HepG2 (cell line): ENCODE results near the gene SYS1. TPM values are rescaled to one million over a fixed set of nuclear protein-coding genes. Genes with fewer than 3 reads are reported as not detected.

ENCODE experiments used
- ATAC-seq: fragments of 200-7000 bp; cut with Tn5 transposase; 3 replicates; pipeline ENCODE4 v1.9.1; 2020; ENCODE audit warnings: mild to moderate bottlenecking, moderate library complexity
- BruUV-seq: library from RNA; stranded (reverse); fragments of 400-500 nt; replicated peaks from 2 replicates; lab custom pipeline; 2021; lab: Mats Ljungman, UMichigan
- CTCF ChIA-PET: fragments of 300-600 bp; formaldehyde crosslinking; extraction: SDS; loops from one replicate; lab custom pipeline; 2021; ENCODE audit warnings: low total read pairs, inconsistent platforms, low intra/inter-chr PET ratio; lab: Yijun Ruan, JAX
- POLR2A ChIA-PET: fragments of 350-600 bp; sonication (Branson Sonifier 250); formaldehyde crosslinking; loops from one replicate; lab custom pipeline; 2020; ENCODE audit warnings: antibody characterized with exemption, inconsistent platforms; lab: Yijun Ruan, JAX
- DNase-seq: peaks from one replicate; pipeline ENCODE4 v3.0.0-alpha.2; 2015; ENCODE audit warnings: low spot score
- FAIRE-seq: peaks from 3 replicates; lab custom pipeline; 2011; peaks lifted over from hg19 to GRCh38; lab: Jason Lieb, UNC
- H2AFZ ChIP-seq: one replicate; pipeline ENCODE4 v1.6.1; 2011; ENCODE audit warnings: low read length, inconsistent platforms
- H3K27ac ChIP-seq: fragments of 300-600 bp; 3 replicates; pipeline ENCODE4 v1.8.0; 2011; ENCODE audit warnings: mixed run types, mild to moderate bottlenecking, mixed read lengths, low read length, inconsistent platforms; ENCODE audit not compliant: insufficient read depth; ENCODE audit errors: extremely low read length
- H3K27me3 ChIP-seq, 2 experiments: fragments of 200-600 bp in 1 of 2; 2 replicates in 1 of 2; 3 replicates in 1 of 2; pipeline versions ENCODE4 v1.6.0 to v1.8.0; 2011; ENCODE audit warnings: low read length in 2 of 2, mild to moderate bottlenecking in 2 of 2, moderate library complexity in 2 of 2, inconsistent platforms in 1 of 2; ENCODE audit not compliant: insufficient read depth in 2 of 2, control insufficient read depth in 1 of 2
- H3K36me3 ChIP-seq, 2 experiments: fragments of 200-600 bp in 1 of 2; replicated peaks in 1 of 2; 2 replicates in 1 of 2; 3 replicates in 1 of 2; pipeline versions ENCODE4 v1.5.1 to v1.8.0; 2011; ENCODE audit warnings: low read length in 2 of 2, inconsistent platforms in 1 of 2; ENCODE audit not compliant: insufficient read depth in 2 of 2, control insufficient read depth in 1 of 2
- H3K4me1 ChIP-seq: 2 replicates; pipeline ENCODE4 v1.5.1; 2012; ENCODE audit warnings: low read length, inconsistent platforms; ENCODE audit not compliant: insufficient read depth
- H3K4me2 ChIP-seq: 2 replicates; pipeline ENCODE4 v1.6.0; 2011; ENCODE audit warnings: low read depth, low read length, inconsistent platforms
- H3K4me3 ChIP-seq, 3 experiments: fragments of 200-600 bp in 1 of 3; sonication (generic), shearing (Covaris generic) in 1 of 3; replicated peaks in 1 of 3; 2 replicates each; pipeline ENCODE4 v1.5.1; 2011 to 2016; ENCODE audit warnings: low read length in 3 of 3, inconsistent platforms in 2 of 3, low read depth in 2 of 3, mild to moderate bottlenecking in 2 of 3, control low read depth in 1 of 3, mixed read lengths in 1 of 3; ENCODE audit not compliant: insufficient read depth in 1 of 3
- H3K79me2 ChIP-seq: one replicate; pipeline ENCODE4 v1.6.1; 2011; ENCODE audit warnings: low read length, inconsistent platforms; ENCODE audit not compliant: insufficient read depth
- H3K9ac ChIP-seq: 2 replicates; pipeline ENCODE4 v1.6.0; 2011; ENCODE audit warnings: mild to moderate bottlenecking, low read depth, low read length, inconsistent platforms; ENCODE audit not compliant: insufficient read depth
- H3K9me3 ChIP-seq: 2 replicates; pipeline ENCODE4 v1.5.1; 2012; ENCODE audit warnings: mild to moderate bottlenecking, low read length
- H4K20me1 ChIP-seq: 2 replicates; pipeline ENCODE4 v1.6.0; 2011; ENCODE audit warnings: inconsistent platforms, mild to moderate bottlenecking, low read length, moderate library complexity; ENCODE audit not compliant: insufficient read depth
- CBX5 ChIP-seq: sonication (generic); formaldehyde crosslinking; IDR thresholded peaks from 2 replicates; pipeline ENCODE4 v1.4.0; 2020; ENCODE audit warnings: missing genetic modification reagents, borderline replicate concordance
- HBP1 ChIP-seq: IDR thresholded peaks from 2 replicates; pipeline ENCODE4 v1.6.1; 2016; ENCODE audit warnings: low read depth, control low read depth
- HES4 ChIP-seq: sonication (generic); formaldehyde crosslinking; IDR thresholded peaks from 2 replicates; pipeline ENCODE4 v1.9.0; 2021; ENCODE audit warnings: mild to moderate bottlenecking, missing genetic modification reagents, borderline replicate concordance
- KLF11 ChIP-seq: IDR thresholded peaks from 2 replicates; pipeline ENCODE4 v1.6.1; 2016; ENCODE audit warnings: missing compliant biosample characterization
- NPAS2 ChIP-seq: sonication (generic); formaldehyde crosslinking; IDR thresholded peaks from 2 replicates; pipeline ENCODE4 v1.8.0; 2022; ENCODE audit warnings: mild to moderate bottlenecking, missing genetic modification reagents, borderline replicate concordance
- RARG ChIP-seq: sonication (generic); formaldehyde crosslinking; IDR thresholded peaks from 2 replicates; pipeline ENCODE4 v1.4.0; 2020; ENCODE audit warnings: low read depth, mild to moderate bottlenecking, missing genetic modification reagents
- SOX13 ChIP-seq, 3 experiments: fragments of 450-650 bp in 1 of 3; sonication (generic) in 1 of 3; formaldehyde crosslinking in 1 of 3; IDR thresholded peaks in 2 of 3; conservative IDR thresholded peaks in 1 of 3; 2 replicates each; pipeline versions ENCODE4 v1.5.0 to v1.6.1; 2016 to 2020; ENCODE audit warnings: antibody characterized with exemption in 1 of 3, mild to moderate bottlenecking in 1 of 3, missing compliant biosample characterization in 1 of 3, missing genetic modification reagents in 1 of 3, moderate library complexity in 1 of 3
- STAT5B ChIP-seq: sonication (generic); formaldehyde crosslinking; IDR thresholded peaks from 2 replicates; pipeline ENCODE4 v1.4.0; 2020; ENCODE audit warnings: missing genetic modification reagents
- TIGD3 ChIP-seq: sonication (generic); formaldehyde crosslinking; IDR thresholded peaks from 2 replicates; pipeline ENCODE4 v1.5.1; 2020; ENCODE audit warnings: mild to moderate bottlenecking, missing genetic modification reagents, borderline replicate concordance
- ZC3H4 ChIP-seq: sonication (generic); formaldehyde crosslinking; IDR thresholded peaks from 2 replicates; pipeline ENCODE4 v1.4.0; 2020; ENCODE audit warnings: missing genetic modification reagents, borderline replicate concordance
- ZNF18 ChIP-seq: sonication (generic); formaldehyde crosslinking; IDR thresholded peaks from 2 replicates; pipeline ENCODE4 v1.8.0; 2022; ENCODE audit warnings: mild to moderate bottlenecking, missing genetic modification reagents; ENCODE audit not compliant: insufficient replicate concordance
- ZNF180 ChIP-seq: sonication (generic); formaldehyde crosslinking; IDR thresholded peaks from 2 replicates; pipeline ENCODE4 v1.4.0; 2020; ENCODE audit warnings: low read depth, missing genetic modification reagents, borderline replicate concordance
- ZNF276 ChIP-seq: sonication (generic); formaldehyde crosslinking; IDR thresholded peaks from 2 replicates; pipeline ENCODE4 v1.4.0; 2020; ENCODE audit warnings: mild to moderate bottlenecking, low read depth, missing genetic modification reagents
- ZNF383 ChIP-seq: sonication (generic); formaldehyde crosslinking; IDR thresholded peaks from 2 replicates; pipeline ENCODE4 v1.4.0; 2020; ENCODE audit warnings: missing genetic modification reagents, mild to moderate bottlenecking, borderline replicate concordance
- WGBS: methylation state at CpG from one replicate; pipeline ENCODE4 v1.1.6; 2017; ENCODE audit warnings: low lambda C conversion rate; 5-methylcytosine and 5-hydroxymethylcytosine counted together
- in situ Hi-C: cut with HindIII; loops from 2 replicates; pipeline ENCODE4 v1.10.0; 2017; ENCODE audit warnings: low pct_unique_long_range_greater_than_20kb; ENCODE audit not compliant: extremely low pct_ligation_motif_present
- intact Hi-C: fragments of 100-400 bp; cut with micrococcal nuclease; formaldehyde crosslinking; loops from one replicate; pipeline ENCODE4 v1.10.0; 2022; ENCODE audit not compliant: unreplicated experiment
- polyA plus RNA-seq, 8 experiments: library from polyadenylated mRNA; depleted of rRNA in 3 of 8; stranded (reverse) in 7 of 8; unstranded in 1 of 8; fragments of >200 nt; fragmentation: Illumina TruSeq in 4 of 8; extraction: Trizol in 4 of 8; gene quantifications; 2 replicates each; pipeline versions ENCODE4 v1.2.1 to v1.2.3, GENCODE V29; 2011 to 2016; ENCODE audit warnings: low read depth in 4 of 8, missing spikeins in 1 of 8, mixed read lengths in 1 of 8; ENCODE audit not compliant: insufficient read depth in 1 of 8
- total RNA-seq, 5 experiments: library from RNA; depleted of rRNA; stranded (reverse); fragments of >200 nt; fragmentation: Illumina TruSeq; extraction: Trizol; gene quantifications; 2 replicates each; pipeline ENCODE4 v1.2.3, GENCODE V29; 2016; ENCODE audit warnings: low read depth in 1 of 5

The SYS1 gene
- total and polyA plus RNA-seq, 2 of the 13 experiments (the other 11 are each of a cell fraction or from before 2014, with no cell fraction given): 38.3 to 65.6 TPM

GRCh38 chr20:45415822-45416637, 53.1 kb downstream of the SYS1 start, which contains the start of gene PIGT:
Gene PIGT (plus strand): TSS chr20:45416141. CDS start chr20:45416157, 16 bp downstream.
- WGBS: 1% methylated on average over 39 of the region's 52 CpGs
- FAIRE-seq (peak; percentile 83), DNase-seq (peak; percentile 93), ATAC-seq (peak; percentile 99)
- in situ Hi-C loops: no loop called here
- H3K4me3 ChIP-seq: peak within 1 kb of the TSS; percentile 84 to 97 (median 86)
- peaks cover 20 to 30% of the 10 kb centered on the region in 2 experiments for H3K36me3 ChIP-seq
- H2AFZ ChIP-seq: peak within 1 kb of the TSS; percentile 82
- POLR2A ChIA-PET: interaction anchor here (0.7 to 2.4 kb wide), 25 partner anchors 10 to 948 kb away, joined by 3 to 52 read pairs (median 5); partner anchors contain the start of genes SDC4, SNX21, SYS1 and TNNC2
- CTCF ChIA-PET: interaction anchor here (0.6 kb wide), 1 partner anchor 10 kb away, joined by 3 read pairs; no protein-coding TSS in a partner anchor
- H3K4me2 ChIP-seq: peak within 1 kb of the TSS; percentile 97
- no peaks in the 10 kb centered on the region for H3K9me3 ChIP-seq
- H3K4me1 ChIP-seq: peaks cover 31% of the 10 kb centered on the region
- no TSS peak for BruUV-seq
- H4K20me1 ChIP-seq: no peaks in the 10 kb centered on the region
- H3K27ac ChIP-seq: peak within 1 kb of the TSS; percentile 62
- peak within 1 kb of the TSS; percentile 89 for H3K9ac ChIP-seq
- intact Hi-C loops: loop anchor here (1.0 to 5.0 kb wide), 4 partner anchors 41 to 93 kb away; partner anchors contain the start of gene SYS1
- H3K79me2 ChIP-seq: peaks cover 17% of the 10 kb centered on the region
- no peaks in the 10 kb centered on the region; a peak in 1 of 5 replicates for H3K27me3 ChIP-seq
- TF ChIP-seq ZNF18 (CRISPR knock-in tag): peak; percentile 78
- 0 out of 2 replicates have a peak, but pooled peaks have one; percentile 66 for TF ChIP-seq TIGD3
- peak; percentile 95 for TF ChIP-seq KLF11 (CRISPR knock-in tag)
- peak; percentile 53; the same call in 1 of the 2 replicates for TF ChIP-seq STAT5B (CRISPR knock-in tag)
- TF ChIP-seq RARG (CRISPR knock-in tag): no peak
- 0 out of 2 replicates have a peak, but pooled peaks have one; percentile 15 for TF ChIP-seq HES4 (CRISPR knock-in tag)
- TF ChIP-seq CBX5 (CRISPR knock-in tag): no peak; the same call in 1 of the 2 replicates
- TF ChIP-seq ZNF276: 0 out of 2 replicates have a peak, but pooled peaks have one; percentile 34
- no peak for TF ChIP-seq NPAS2 (CRISPR knock-in tag)
- TF ChIP-seq ZNF180 (CRISPR knock-in tag): no peak
- TF ChIP-seq ZC3H4: 0 out of 2 replicates have a peak, but pooled peaks have one; percentile 59
- peak; percentile 85; the same call in 1 of the 2 replicates for TF ChIP-seq HBP1 (CRISPR knock-in tag)
- no peak for TF ChIP-seq ZNF383 (CRISPR knock-in tag)
- TF ChIP-seq SOX13 (IDR thresholded peaks at IDR 0.05): no peak
- peak in 1 of 2 experiments; percentile 48; a peak in 1 of 4 replicates for TF ChIP-seq SOX13 (CRISPR knock-in tag; conservative IDR thresholded peaks at IDR 0.05 in 1 of 2, IDR thresholded peaks at IDR 0.05 in 1 of 2)
